A673 (cell line): Measurements from ENCODE around the gene TNFRSF18. TPM values are rescaled to one million over a fixed set of nuclear protein-coding genes. Genes with fewer than 3 reads are reported as not detected.

ENCODE experiments used
- BruUV-seq: library from RNA; stranded (reverse); fragments of 400-500 nt; replicated peaks from 2 replicates; lab custom pipeline; 2021; lab: Mats Ljungman, UMichigan
- CTCF ChIA-PET: fragments of 300-600 bp; sonication (Branson Sonifier 250); formaldehyde crosslinking; loops from one replicate; lab custom pipeline; 2022; ENCODE audit warnings: antibody characterized with exemption; lab: Charles Lee
- POLR2A ChIA-PET: fragments of 300-600 bp; sonication (Branson Sonifier 250); formaldehyde crosslinking; loops from one replicate; lab custom pipeline; 2022; ENCODE audit warnings: antibody characterized with exemption; ENCODE audit not compliant: low non-redundant PET; lab: Charles Lee
- DNase-seq: peaks from one replicate; pipeline ENCODE4 v3.0.0-alpha.2; 2015; ENCODE audit warnings: low spot score
- H3K27ac ChIP-seq: fragments of 200-600 bp; sonication (generic); 2 replicates; pipeline ENCODE4 v1.5.1; 2016; ENCODE audit warnings: mixed run types, low read depth, mild to moderate bottlenecking, mixed read lengths, antibody characterized with exemption, low read length; ENCODE audit not compliant: poor library complexity, severe bottlenecking
- H3K27me3 ChIP-seq: fragments of 200-600 bp; sonication (generic); replicated peaks from 2 replicates; pipeline ENCODE4 v1.6.1; 2017; ENCODE audit warnings: mixed run types, low read depth, mild to moderate bottlenecking, mixed read lengths, antibody characterized with exemption, low read length; ENCODE audit not compliant: insufficient read depth, poor library complexity
- H3K36me3 ChIP-seq: fragments of 200-600 bp; sonication (generic); 2 replicates; pipeline ENCODE4 v1.6.1; 2016; ENCODE audit warnings: mixed run types, mild to moderate bottlenecking, mixed read lengths, antibody characterized with exemption, low read length; ENCODE audit not compliant: insufficient read depth, poor library complexity, severe bottlenecking
- H3K4me1 ChIP-seq: fragments of 200-600 bp; sonication (generic); 2 replicates; pipeline ENCODE4 v1.6.1; 2017; ENCODE audit warnings: mixed run types, mild to moderate bottlenecking, mixed read lengths, antibody characterized with exemption, low read length; ENCODE audit not compliant: insufficient read depth, poor library complexity, severe bottlenecking
- H3K4me3 ChIP-seq: fragments of 200-600 bp; sonication (generic); 2 replicates; pipeline ENCODE4 v1.5.1; 2016; ENCODE audit warnings: low read depth, mixed run types, mild to moderate bottlenecking, mixed read lengths, low read length; ENCODE audit not compliant: poor library complexity, severe bottlenecking
- H3K9me3 ChIP-seq: fragments of 200-600 bp; sonication (generic); 2 replicates; pipeline ENCODE4 v1.6.1; 2016; ENCODE audit warnings: mixed run types, low read depth, mild to moderate bottlenecking, mixed read lengths, antibody characterized with exemption, low read length; ENCODE audit not compliant: poor library complexity, severe bottlenecking
- EZH2 ChIP-seq: fragments of 200-600 bp; sonication (generic); IDR thresholded peaks from 2 replicates; pipeline ENCODE4 v1.6.1; 2017; ENCODE audit warnings: borderline replicate concordance, low read depth, mild to moderate bottlenecking, mixed read lengths, antibody characterized with exemption, low read length; ENCODE audit not compliant: poor library complexity, severe bottlenecking
- intact Hi-C: fragments of 100-400 bp; cut with micrococcal nuclease; formaldehyde crosslinking; loops from one replicate; pipeline ENCODE4 v1.10.0; 2022; ENCODE audit not compliant: unreplicated experiment
- total RNA-seq: library from RNA; stranded (reverse); gene quantifications from 2 replicates; pipeline ENCODE4 v1.2.3, GENCODE V29; 2021
- TF ChIP-seq, protein P1 (sequence below): fragments of 300-800, 200-600 bp; sonication (generic); conservative IDR thresholded peaks from 2 replicates; pipeline ENCODE4 v1.5.1; 2017; ENCODE audit warnings: low read depth, mild to moderate bottlenecking, antibody characterized with exemption, low read length, moderate library complexity, mixed read lengths

The TNFRSF18 gene
- total RNA-seq, 1 experiment from 2014 or later, result 0.77 TPM

DNA sequence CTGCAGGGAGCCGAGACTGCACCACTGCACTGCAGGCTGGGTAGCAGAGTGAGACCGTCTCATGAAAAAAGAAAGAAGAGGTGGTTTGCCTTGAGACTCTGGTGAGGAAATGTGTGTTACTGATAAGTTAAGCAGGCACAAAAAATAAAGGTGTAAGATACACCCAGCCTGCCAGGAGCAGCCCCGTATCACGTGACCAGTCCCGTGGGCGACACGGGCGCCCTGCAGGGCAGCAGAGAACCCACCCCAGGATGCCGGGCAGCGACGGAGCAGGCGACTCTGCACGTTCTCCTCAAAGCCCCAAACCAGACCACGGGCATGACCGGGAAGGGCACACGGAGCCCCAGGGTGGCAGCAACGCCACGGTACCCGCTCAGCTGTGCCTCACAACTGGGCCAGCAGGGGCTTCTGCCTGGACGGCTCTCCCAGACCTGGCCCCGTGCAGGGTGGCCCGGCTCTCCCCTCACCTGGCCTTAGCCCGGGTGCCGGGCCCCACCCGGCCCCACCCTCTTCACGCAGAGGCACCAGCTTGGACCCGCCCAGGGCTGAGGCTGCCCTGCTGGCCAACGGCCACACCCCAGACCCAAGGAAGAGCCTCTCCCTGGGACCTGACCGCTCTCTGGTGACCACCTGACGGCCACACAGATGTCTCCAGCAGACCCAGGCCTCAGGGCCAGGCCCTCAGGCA lies 15.6 kb upstream of the TNFRSF18 start:
- POLR2A ChIA-PET, result no interaction called here
- no TSS peak for BruUV-seq

DNA sequence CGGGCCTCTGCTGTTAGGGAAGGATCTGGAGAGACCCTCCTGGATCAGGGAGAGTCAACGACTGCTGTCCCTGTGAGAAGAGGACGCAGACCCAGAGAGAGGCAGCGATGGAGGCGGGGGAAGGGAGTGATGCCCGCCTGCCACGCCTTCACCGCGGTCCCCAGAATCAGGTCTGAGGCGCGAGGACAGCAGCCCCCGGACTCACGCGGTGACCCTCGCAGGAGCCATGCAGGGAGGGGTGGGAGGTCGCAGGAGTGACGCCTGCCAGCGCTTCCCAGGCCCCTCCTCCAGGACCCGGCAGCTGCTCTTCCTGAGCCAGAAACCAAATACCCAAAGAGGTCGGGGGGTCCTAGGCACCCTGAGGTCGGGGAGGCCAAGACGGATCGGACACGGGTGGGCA lies 13.8 kb upstream of the TNFRSF18 start:
- no peak overlapping the region for H3K27ac ChIP-seq
- H3K4me1 ChIP-seq, result peaks cover 11% of the 10 kb centered on the region
- no peaks in the 10 kb centered on the region for H3K9me3 ChIP-seq
- intact Hi-C loops, result no loop called here
- no peaks in the 10 kb centered on the region for H3K27me3 ChIP-seq
- H3K36me3 ChIP-seq, result peaks cover 33% of the 10 kb centered on the region
- DNase-seq, result no peak
- no peak overlapping the region for H3K4me3 ChIP-seq
- no peak for TF ChIP-seq EZH2
- TF ChIP-seq, protein P1, sequence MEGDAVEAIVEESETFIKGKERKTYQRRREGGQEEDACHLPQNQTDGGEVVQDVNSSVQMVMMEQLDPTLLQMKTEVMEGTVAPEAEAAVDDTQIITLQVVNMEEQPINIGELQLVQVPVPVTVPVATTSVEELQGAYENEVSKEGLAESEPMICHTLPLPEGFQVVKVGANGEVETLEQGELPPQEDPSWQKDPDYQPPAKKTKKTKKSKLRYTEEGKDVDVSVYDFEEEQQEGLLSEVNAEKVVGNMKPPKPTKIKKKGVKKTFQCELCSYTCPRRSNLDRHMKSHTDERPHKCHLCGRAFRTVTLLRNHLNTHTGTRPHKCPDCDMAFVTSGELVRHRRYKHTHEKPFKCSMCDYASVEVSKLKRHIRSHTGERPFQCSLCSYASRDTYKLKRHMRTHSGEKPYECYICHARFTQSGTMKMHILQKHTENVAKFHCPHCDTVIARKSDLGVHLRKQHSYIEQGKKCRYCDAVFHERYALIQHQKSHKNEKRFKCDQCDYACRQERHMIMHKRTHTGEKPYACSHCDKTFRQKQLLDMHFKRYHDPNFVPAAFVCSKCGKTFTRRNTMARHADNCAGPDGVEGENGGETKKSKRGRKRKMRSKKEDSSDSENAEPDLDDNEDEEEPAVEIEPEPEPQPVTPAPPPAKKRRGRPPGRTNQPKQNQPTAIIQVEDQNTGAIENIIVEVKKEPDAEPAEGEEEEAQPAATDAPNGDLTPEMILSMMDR, result no peak
- CTCF ChIA-PET, result no interaction called here
- POLR2A ChIA-PET, result no interaction called here
- BruUV-seq, result no TSS peak

More for the DNA sequence above, 15.6 kb upstream of the TNFRSF18 start:
- Histone ChIP-seq H3K4me1 (peaks cover 10% of the 10 kb centered on the region), H3K27me3 (no peaks in the 10 kb centered on the region), H3K9me3 (no peaks in the 10 kb centered on the region), H3K27ac (no peak overlapping the region), H3K36me3 (peaks cover 31% of the 10 kb centered on the region), H3K4me3 (no peak overlapping the region)
- DNase-seq, result no peak
- intact Hi-C loops, result no loop called here
- CTCF ChIA-PET, result no interaction called here
- TF ChIP-seq, protein P1, result no peak
- no peak for TF ChIP-seq EZH2

DNA sequence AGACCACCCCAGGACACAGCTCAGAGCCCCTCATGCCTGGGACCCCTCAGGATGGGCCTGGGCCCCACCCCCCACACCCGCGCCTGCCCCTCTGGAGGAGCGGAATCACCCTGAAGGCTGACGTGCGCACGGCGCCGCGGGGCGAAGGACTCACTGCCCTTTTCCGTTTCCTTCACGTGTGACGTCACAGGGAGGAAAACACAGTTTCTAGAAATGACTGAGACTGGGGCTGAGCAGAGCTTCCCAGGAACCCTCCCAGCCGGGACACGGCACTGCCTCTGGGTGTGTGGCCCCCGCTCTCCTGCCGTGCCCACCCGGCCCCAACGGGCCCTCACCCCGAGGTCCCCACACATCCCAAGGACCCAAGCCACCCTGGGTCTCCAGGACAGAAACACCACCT lies 12.9 kb upstream of the TNFRSF18 start:
- H3K27ac ChIP-seq, result no peak overlapping the region
- TF ChIP-seq EZH2, result no peak
- TF ChIP-seq, protein P1, result no peak
- ChIA-PET POLR2A (no interaction called here), CTCF (no interaction called here)
- peaks cover 18% of the 10 kb centered on the region for H3K4me1 ChIP-seq
- intact Hi-C loops, result loop anchor here (5.0 kb wide), 1 partner anchor 47 kb away; the partner anchor contains the start of gene TTLL10
- peaks cover 31% of the 10 kb centered on the region for H3K36me3 ChIP-seq
- no peak overlapping the region for H3K4me3 ChIP-seq
- no peaks in the 10 kb centered on the region for H3K27me3 ChIP-seq
- no peaks in the 10 kb centered on the region for H3K9me3 ChIP-seq
- no peak for DNase-seq
- BruUV-seq, result no TSS peak
